ENCODE results near the gene SLC22A17. TPM values are rescaled to one million over a fixed set of nuclear protein-coding genes. Genes with fewer than 3 reads are reported as not detected.
"Not testable (repeated sequence)": the region's sequence is repeated elsewhere in the genome, so short reads cannot be mapped to it uniquely, and the experiment has no call there.

Gene SLC22A17
- total and polyA plus RNA-seq, 10 donors = 5.1 to 13.7 (median 7.7) TPM

- H3K9me3 ChIP-seq = no peaks in the 10 kb centered on the region
- TF ChIP-seq POLR2A (IDR thresholded peaks at IDR 0.05) (no peak), POLR2AphosphoS5 (IDR thresholded peaks at IDR 0.05) (peak in 2 of 3 donors; percentile 31)
- H3K36me3 ChIP-seq = peaks cover 8 to 43% (median 28%) of the 10 kb centered on the region in 6 donors
- DNase-seq = no peak
- H3K4me1 ChIP-seq = peaks cover 15 to 37% (median 25%) of the 10 kb centered on the region in 6 donors
- intact Hi-C loops (cut with DNase I; ENCODE audit: low total_unique reads) = loop anchor here (5.0 to 10.0 kb wide), 3 partner anchors 51 to 238 kb away; partner anchors contain the start of genes AP1G2, CMTM5 and NGDN
- H3K4me3 ChIP-seq = no peak overlapping the region
- 83 to 90% (median 85%) methylated on average over 13 of the region's 13 CpGs for WGBS, 5 donors
- H3K27me3 ChIP-seq (replicated peaks in 1 of 7) = no peaks in the 10 kb centered on the region
- no peak overlapping the region for H3K27ac ChIP-seq
Observed at GRCh38 chr14:23326491-23327332, 26.0 kb downstream of the SLC22A17 start.

GRCh38 chr14:23325746-23326145, 26.9 kb downstream of the SLC22A17 start:
- peaks cover 8 to 43% (median 28%) of the 10 kb centered on the region in 6 donors for H3K36me3 ChIP-seq
- not testable (repeated sequence) for H3K9me3 ChIP-seq; H3K27ac ChIP-seq; H3K4me3 ChIP-seq; DNase-seq; H3K27me3 ChIP-seq (replicated peaks in 1 of 7)
- 89 to 97% (median 93%) methylated on average over 5 of the region's 5 CpGs for WGBS, 5 donors
- intact Hi-C loops (cut with DNase I; ENCODE audit: low total_unique reads) = loop anchor here (5.0 to 10.0 kb wide), 3 partner anchors 52 to 239 kb away; partner anchors contain the start of genes AP1G2, CMTM5 and NGDN
- H3K4me1 ChIP-seq = peaks cover 15 to 37% (median 25%) of the 10 kb centered on the region in 6 donors

DNA sequence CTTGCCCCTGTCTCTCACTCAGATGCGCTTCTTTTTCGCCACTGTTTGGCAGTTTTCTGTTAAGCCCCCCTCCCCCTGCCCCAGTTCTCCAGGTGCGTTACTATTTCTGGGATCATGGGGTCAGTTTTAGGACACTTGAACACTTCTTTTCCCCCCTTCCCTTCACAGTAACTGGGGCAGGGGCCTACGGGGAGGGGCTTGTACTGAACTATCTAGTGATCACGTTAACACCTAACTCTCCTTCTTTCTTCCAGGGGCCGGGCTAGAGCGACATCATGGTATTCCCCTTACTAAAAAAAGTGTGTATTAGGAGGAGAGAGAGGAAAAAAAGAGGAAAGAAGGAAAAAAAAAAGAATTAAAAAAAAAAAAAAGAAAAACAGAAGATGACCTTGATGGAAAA, 27.7 kb downstream of the SLC22A17 start:
- Histone ChIP-seq H3K27ac (no peak overlapping the region), H3K27me3 (replicated peaks in 1 of 7) (no peaks in the 10 kb centered on the region), H3K9me3 (no peaks in the 10 kb centered on the region), H3K4me3 (no peak overlapping the region), H3K36me3 (peaks cover 8 to 43% (median 28%) of the 10 kb centered on the region in 6 donors), H3K4me1 (peaks cover 15 to 43% (median 30%) of the 10 kb centered on the region in 6 donors)
- DNase-seq = no peak
- WGBS, 5 donors = 84 to 94% (median 90%) methylated on average over 7 of the region's 7 CpGs
- TF ChIP-seq POLR2AphosphoS5 (IDR thresholded peaks at IDR 0.05) (no peak), POLR2A (IDR thresholded peaks at IDR 0.05) (no peak), CTCF (IDR thresholded peaks at IDR 0.05 in 8 of 11, conservative IDR thresholded peaks at IDR 0.05 in 3 of 11) (no peak)
- intact Hi-C loops (cut with DNase I; ENCODE audit: low total_unique reads) = loop anchor here (5.0 to 10.0 kb wide), 3 partner anchors 52 to 240 kb away; partner anchors contain the start of genes AP1G2, CMTM5 and NGDN

DNA sequence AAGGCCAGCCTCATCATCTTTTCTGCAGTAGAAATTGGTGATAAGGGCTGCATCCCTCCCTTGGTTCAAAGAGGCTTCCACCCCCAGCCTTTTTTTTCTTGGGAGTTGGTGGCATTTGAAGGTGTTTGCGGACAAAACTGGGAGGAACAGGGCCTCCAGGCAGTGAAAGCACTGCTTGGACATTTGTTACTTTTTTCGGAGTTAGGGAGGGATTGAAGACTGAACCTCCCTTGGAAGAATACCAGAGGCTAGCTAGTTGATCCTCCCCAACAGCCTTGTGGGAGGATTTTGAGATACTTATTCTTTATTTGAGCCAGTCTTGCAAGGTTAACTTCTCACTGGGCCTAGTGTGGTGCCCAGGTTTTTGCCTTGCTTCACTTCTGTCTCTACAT, 28.2 kb downstream of the SLC22A17 start:
- Histone ChIP-seq H3K27ac (no peak overlapping the region), H3K4me3 (no peak overlapping the region), H3K27me3 (replicated peaks in 1 of 7) (no peaks in the 10 kb centered on the region), H3K4me1 (peaks cover 15 to 45% (median 31%) of the 10 kb centered on the region in 6 donors), H3K9me3 (no peaks in the 10 kb centered on the region), H3K36me3 (peaks cover 8 to 43% (median 28%) of the 10 kb centered on the region in 6 donors)
- TF ChIP-seq CTCF (IDR thresholded peaks at IDR 0.05 in 8 of 11, conservative IDR thresholded peaks at IDR 0.05 in 3 of 11) (no peak), POLR2AphosphoS5 (IDR thresholded peaks at IDR 0.05) (no peak), POLR2A (IDR thresholded peaks at IDR 0.05) (no peak)
- DNase-seq = no peak
- WGBS, 5 donors = 82 to 94% (median 86%) methylated on average over 2 of the region's 2 CpGs
- intact Hi-C loops (cut with DNase I; ENCODE audit: low total_unique reads) = loop anchor here (10.0 kb wide), 2 partner anchors 140 to 240 kb away; partner anchors contain the start of genes AP1G2 and NGDN
